ENCODE data around the gene PAIP2.

GRCh38 chr5:139371482-139372435, 30.1 kb downstream of the PAIP2 start:
- TF ChIP-seq CTCF (IDR thresholded peaks at IDR 0.05) (no peak), POLR2A (IDR thresholded peaks at IDR 0.05) (no peak)
